NCI-H82 treated with DMSO at 0.1 percent for 48 hours (cell line): ENCODE results near the gene TEDC1.

Experiments used
- DNase-seq: peaks from one replicate; lab custom pipeline; 2025; ENCODE audit not compliant: unreplicated experiment; lab: John Stamatoyannopoulos, UW

TEDC1 gene

DNA sequence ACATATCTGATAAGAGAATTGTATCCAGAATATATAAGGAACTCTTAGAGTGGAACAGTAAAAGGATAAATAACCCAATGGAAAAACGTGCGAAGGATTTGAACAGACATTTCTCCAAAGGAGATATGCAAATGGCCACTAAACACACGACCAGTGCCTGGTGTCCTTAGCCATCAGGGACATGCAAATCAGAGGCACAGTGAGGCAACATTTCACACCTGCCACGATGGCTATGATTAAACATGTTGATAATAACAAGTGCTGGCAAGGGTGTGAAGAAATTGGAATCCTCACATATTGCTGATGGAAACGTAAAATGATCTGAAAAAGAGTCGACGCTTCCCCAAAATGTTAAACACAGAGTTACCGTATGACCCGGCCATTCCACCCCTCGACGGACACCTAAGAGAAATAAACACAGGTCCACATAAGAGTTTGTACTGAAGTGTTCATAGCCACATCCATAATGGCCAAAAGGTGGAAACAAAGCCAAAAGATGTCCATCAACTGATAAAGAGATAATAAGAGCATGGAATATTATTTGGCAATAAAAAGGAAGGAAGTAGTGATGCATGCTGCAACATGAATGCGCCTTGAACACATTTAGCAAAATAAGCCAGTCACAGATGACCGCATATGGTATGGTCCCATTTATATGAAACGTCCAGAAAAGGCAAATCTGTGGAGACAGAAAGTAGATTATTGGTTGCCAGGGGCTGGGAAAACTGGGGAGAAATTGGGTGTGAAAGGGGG, 29.1 kb downstream of the TEDC1 start:
- no peak for DNase-seq

DNA sequence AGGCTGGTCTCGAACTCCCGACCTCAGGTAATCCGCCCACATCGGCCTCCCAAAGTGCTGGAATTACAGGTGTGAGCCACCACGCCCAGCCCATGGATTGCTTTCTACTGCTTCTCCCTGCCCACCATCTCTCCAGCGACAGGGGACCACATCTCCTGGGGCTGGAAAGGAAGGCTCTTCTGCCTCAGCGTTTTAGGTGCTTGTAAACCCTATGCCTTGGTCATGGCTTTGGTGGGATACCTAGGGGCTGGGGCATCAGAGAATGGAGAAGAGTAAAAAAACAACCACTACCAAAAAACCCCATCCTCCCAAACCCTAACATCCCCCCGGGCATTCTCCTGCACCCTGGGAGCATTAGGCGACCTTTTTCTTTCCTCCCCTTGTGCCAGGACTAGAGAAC, 34.3 kb downstream of the TEDC1 start:
- no peak for DNase-seq

DNA sequence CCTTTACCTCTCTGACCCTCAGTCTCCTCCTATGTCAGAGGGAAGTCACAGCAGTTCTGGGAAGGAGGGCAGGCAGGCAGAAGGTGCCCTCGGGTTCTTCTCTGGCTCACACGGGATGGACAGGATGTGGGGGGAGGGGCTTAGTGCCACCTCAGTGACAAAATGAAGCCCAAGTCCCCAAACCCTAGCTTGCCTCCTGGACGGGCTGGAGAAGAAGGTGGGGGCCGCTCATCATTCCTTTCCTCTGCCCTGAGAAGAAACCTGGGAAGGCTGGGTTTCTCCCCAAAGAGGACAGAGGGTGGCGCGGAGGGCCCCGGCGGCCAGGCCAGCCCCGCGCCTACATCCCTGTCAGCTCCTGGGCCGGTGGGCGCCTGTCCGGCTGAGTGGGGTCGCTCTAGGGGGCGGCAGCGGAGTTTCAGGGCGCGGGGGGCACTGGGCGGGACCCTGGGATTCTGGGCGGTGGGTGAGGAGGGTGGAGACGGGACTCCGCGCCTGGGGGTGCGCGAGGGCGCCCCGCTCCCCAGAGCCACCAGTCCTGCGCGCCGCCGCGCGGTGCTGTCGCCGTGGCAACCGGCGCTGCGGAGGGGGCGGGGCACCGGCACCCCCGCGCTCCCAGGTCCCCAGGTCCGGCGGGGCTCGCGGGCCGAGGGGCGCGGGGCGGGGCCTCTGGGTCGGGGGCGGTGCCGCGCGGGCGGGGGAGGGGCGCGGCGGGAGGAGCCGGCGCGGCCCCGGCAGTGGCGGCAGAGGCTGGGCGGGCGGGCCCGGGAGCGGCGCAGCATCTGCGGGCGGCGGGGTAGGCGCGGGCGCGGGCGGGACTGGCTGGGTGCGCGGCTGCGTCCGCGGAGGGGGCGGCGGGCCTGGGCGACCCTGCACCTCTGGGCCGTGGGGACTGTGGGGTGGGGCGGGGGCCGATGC, 35.1 kb downstream of the TEDC1 start, which contains the start of gene TMEM121:
TMEM121 (plus strand) TSS at position 723 of the 915 bp plus-strand sequence. CDS start 2,252 bp downstream, outside the sequence.
- no peak for DNase-seq

GRCh38 chr14:105526776-105527380, 35.8 kb downstream of the TEDC1 start:
- no peak for DNase-seq

DNA sequence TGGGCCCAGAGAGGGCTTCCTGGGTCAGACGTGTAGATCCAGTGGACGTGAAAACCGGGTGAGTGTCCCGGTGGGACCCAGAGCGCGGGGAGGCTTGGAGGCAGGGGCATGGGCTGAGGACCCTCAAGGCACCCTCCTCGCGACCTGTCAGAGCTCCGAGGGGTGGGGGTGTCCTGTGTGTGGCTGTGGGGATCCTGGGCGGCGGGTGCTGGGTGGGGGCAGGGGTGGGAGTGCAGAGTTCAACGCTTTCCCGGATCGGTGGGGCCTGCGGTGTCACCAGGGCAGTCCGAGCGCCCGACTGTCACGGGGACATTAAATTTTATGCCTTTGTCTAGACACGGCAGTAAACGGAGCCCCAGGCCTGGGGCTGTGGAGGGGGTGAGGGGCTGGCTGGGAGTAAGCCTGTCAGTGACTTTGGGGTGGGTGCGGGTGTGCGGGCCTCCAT, 36.4 kb downstream of the TEDC1 start:
- DNase-seq, result no peak

- DNase-seq, result no peak
Observed at GRCh38 chr14:105527826-105528585, 37.0 kb downstream of the TEDC1 start.

- DNase-seq, result no peak
Observed at GRCh38 chr14:105528586-105529318, 37.7 kb downstream of the TEDC1 start.

DNA sequence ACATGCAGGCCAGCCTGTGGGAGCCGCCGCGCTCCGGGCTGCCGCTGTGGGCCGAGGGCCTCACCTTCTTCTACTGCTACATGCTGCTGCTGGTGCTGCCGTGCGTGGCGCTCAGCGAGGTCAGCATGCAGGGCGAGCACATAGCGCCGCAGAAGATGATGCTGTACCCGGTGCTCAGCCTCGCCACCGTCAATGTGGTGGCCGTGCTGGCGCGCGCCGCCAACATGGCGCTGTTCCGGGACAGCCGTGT, 38.2 kb downstream of the TEDC1 start:
- DNase-seq, result no peak

GRCh38 chr14:105529569-105530284, 38.7 kb downstream of the TEDC1 start:
- no peak for DNase-seq

DNA sequence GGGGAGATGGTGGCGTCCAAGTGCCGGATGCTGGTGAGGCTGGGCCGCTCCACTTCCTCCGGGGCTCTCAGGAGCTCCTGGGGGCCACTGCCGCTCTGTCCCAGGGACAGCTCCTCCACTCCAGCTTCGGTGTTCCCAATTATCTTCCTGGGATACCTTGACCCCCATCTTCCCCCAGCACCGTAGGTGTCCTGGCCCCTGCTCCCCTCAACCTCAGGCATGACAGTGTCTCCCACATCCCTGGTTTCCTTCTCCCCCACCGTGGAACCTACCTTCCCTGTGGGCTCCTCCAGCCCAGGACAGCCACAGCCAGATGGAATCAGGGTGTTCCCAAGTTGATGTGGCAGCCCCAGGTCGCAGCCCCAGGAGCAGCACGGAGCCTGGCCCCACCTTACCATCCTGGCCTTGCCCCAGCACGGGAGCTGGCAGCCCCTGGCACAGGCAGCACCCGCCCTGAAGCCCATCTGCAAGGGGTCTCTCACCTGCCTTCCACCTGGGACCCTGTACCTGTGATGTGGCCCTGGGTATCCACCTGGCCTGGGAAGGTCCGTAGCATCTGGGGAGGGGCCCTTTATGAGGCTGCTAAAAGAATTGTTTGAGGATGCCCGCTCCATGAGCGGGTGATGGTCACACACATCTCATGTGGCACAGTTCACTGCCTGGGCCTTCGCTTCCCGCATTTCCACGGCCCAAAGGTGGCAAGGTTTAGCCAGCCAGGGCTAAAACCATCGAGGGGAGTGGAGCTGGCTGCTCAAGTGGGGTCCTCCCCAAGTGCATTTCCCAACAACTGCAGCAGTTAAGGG, 39.4 kb downstream of the TEDC1 start:
- no peak for DNase-seq

- no peak for DNase-seq
Observed at GRCh38 chr14:105531088-105531893, 40.2 kb downstream of the TEDC1 start.

DNA sequence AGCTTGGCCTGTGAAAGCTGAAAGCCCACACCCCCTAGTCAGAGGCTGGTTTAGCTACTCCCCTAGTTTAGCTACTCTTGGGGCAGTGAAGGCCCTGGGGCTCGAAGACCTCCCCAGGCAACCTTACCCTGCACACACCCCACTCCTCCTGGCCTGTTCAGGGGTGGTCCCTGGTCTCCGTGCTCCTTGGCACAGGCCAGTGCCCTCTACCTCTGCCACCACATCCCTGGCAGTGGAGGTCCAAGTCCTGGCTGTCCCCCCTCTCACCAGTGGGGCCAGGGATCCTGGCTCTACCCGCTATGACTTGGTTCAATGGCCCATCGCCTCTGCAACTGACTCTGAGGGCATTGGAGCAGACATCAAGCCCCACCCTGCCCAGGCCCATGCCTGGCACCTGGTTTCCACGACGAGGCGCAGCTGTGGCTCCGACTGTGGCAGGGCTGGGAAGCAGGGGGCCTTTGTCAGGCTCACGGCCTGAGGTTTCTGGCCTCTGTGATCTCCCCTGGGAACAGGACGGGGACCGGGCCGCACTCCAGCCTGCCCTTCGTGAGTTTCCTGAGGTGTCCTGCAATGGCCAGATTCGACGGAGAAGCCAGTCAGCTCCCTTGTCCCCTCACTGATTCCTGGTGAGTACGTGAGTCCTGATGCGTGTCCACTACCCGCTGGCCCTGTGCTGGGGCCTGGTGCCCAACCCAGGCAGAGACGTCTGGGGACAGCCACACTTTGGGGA, 41.0 kb downstream of the TEDC1 start:
- no peak for DNase-seq

- DNase-seq, result no peak
Observed at GRCh38 chr14:105532735-105533141, 41.7 kb downstream of the TEDC1 start.

- DNase-seq, result no peak
Observed at GRCh38 chr14:105533391-105533790, 42.3 kb downstream of the TEDC1 start.

- DNase-seq, result no peak
Observed at GRCh38 chr14:105533811-105534498, 42.9 kb downstream of the TEDC1 start.

- DNase-seq, result no peak
Observed at GRCh38 chr14:105534586-105534985, 43.5 kb downstream of the TEDC1 start.

DNA sequence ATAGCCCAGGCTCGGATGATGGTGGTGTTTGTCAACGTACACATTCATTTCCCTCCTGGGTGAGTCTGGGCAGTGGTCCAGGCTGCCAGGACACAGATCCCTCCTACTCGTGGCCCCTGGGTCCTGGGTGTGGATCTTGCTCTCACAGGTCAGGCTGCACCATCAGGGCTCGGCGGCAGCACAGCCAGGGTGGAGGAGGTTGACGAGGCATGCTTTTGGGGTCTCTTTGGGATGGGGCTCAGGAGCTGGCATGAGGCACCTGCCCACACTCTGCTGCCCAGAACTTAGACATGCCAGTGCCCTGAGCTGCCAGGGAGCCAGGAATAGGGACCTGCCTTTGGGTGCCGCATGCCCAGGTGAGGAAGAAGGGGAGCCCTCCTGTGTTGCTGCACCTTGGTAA, 45.0 kb downstream of the TEDC1 start:
- no peak for DNase-seq
